PFSK-1 (cell line): ENCODE data around the gene SH3GL1.

ENCODE experiments used
- POLR2AphosphoS5 ChIP-seq: IDR thresholded peaks from 2 replicates; pipeline ENCODE4 v1.6.1; 2012; ENCODE audit warnings: low read depth, mild to moderate bottlenecking, control low read depth, low read length, moderate library complexity
- SIN3A ChIP-seq: IDR thresholded peaks from 2 replicates; pipeline ENCODE4 v1.6.1; 2012; ENCODE audit warnings: mild to moderate bottlenecking, low read length, moderate library complexity, borderline replicate concordance; ENCODE audit not compliant: insufficient read depth
- TF ChIP-seq, protein P1 (sequence below), 2 experiments: IDR thresholded peaks; 2 replicates each; pipeline versions ENCODE4 v1.6.1 to v1.8.0; 2011 to 2012; ENCODE audit warnings: low read depth in 2 of 2, low read length in 2 of 2, control low read depth in 1 of 2, inconsistent platforms in 1 of 2, mild to moderate bottlenecking in 1 of 2, moderate library complexity in 1 of 2; ENCODE audit not compliant: insufficient read depth in 1 of 2

DNA sequence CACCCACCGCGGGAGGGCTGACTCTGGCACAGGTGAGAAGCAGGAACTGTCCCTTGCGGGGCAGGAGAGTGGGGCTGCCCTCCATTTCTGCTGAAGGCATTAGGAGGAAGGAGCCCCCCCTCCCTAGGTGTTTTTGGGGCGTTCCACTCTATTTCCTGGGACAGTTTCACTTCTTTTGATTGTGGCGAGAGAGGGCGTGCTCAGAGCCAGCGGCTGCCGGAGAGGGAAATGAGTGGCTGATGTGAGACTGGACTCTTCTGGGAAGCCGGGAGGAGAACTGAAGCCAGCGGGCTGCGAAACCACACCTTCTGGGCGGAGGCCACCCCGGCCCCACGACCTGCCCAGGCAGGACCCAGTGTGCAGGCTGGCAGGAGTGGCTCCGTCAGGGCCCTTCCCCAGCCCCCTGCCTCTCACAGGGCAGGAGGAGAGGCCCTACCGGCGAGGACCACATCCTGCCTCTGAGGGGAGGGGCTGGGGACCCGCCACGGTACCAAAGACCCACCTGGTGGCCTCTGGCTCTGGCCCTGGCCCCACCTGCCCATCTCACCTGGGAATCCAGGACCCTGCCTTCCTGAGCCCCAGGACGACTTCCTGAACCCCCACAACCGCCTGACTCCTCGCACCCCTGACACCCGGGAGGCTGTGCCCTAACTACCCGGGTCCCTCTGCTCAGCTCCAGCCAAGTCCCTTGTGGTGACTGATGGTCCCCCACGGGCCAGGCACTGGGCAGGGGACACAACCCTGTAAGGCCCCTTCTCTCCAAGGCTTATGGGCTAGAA lies 31.0 kb downstream of the SH3GL1 start:
- TF ChIP-seq, protein P1, sequence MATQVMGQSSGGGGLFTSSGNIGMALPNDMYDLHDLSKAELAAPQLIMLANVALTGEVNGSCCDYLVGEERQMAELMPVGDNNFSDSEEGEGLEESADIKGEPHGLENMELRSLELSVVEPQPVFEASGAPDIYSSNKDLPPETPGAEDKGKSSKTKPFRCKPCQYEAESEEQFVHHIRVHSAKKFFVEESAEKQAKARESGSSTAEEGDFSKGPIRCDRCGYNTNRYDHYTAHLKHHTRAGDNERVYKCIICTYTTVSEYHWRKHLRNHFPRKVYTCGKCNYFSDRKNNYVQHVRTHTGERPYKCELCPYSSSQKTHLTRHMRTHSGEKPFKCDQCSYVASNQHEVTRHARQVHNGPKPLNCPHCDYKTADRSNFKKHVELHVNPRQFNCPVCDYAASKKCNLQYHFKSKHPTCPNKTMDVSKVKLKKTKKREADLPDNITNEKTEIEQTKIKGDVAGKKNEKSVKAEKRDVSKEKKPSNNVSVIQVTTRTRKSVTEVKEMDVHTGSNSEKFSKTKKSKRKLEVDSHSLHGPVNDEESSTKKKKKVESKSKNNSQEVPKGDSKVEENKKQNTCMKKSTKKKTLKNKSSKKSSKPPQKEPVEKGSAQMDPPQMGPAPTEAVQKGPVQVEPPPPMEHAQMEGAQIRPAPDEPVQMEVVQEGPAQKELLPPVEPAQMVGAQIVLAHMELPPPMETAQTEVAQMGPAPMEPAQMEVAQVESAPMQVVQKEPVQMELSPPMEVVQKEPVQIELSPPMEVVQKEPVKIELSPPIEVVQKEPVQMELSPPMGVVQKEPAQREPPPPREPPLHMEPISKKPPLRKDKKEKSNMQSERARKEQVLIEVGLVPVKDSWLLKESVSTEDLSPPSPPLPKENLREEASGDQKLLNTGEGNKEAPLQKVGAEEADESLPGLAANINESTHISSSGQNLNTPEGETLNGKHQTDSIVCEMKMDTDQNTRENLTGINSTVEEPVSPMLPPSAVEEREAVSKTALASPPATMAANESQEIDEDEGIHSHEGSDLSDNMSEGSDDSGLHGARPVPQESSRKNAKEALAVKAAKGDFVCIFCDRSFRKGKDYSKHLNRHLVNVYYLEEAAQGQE (IDR thresholded peaks at IDR 0.05; ENCODE audit: insufficient read depth in 1 of 2, low read depth in 2 of 2, low read length in 2 of 2): no peak
- TF ChIP-seq SIN3A (no peak), POLR2AphosphoS5 (no peak)
